SIG-M5 treated with dmso at 0.1 percent for 504 hours (cell line): ENCODE measurements around the gene RIBC2.
"Not testable (repeated sequence)": the region's sequence is repeated elsewhere in the genome, so short reads cannot be mapped to it uniquely, and the experiment has no call there.

Experiments used
- DNase-seq: peaks from one replicate; lab custom pipeline; 2025; ENCODE audit not compliant: unreplicated experiment; lab: John Stamatoyannopoulos, UW

Gene RIBC2, protein sequence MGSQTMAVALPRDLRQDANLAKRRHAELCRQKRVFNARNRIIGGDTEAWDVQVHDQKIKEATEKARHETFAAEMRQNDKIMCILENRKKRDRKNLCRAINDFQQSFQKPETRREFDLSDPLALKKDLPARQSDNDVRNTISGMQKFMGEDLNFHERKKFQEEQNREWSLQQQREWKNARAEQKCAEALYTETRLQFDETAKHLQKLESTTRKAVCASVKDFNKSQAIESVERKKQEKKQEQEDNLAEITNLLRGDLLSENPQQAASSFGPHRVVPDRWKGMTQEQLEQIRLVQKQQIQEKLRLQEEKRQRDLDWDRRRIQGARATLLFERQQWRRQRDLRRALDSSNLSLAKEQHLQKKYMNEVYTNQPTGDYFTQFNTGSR

DNA sequence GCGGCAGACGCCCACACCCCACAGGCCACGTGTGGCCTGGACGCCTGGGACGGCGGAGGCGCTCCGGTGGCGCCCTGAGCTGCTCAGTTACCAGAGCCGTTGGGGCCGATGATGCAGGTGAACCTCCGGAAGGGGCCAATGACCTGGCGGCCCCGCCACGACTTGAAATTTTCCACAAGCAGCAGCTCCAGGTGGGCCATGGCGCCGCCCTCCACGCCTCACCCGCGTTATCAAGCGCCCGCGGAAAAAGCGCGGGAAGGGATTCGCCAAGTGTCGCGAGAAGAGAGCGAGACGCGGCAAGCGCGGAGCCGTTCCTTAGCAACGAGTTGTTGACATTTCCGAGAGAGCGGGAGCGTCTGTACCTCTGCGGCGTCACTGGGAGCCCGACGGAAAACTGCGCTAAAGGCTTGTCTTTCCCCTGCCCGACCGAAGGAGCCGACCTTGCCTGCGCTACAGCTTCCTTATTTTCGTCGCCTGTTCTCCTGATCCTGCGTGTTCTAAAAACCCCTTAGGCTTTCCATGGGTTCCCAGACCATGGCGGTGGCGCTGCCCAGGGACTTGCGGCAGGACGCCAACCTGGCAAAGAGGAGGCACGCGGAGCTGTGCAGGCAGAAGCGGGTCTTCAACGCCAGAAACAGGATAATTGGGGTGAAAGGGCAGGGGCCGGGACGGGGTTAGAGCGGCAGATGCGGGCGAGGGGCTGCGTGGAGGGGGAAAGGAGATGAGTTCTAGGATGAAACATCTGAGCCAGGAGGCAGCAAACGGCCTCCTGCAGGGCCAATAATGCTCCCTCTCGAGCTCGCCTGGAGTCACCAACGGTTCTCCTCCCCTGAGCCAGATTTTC lies at the start of gene RIBC2, which contains the start of gene SMC1B:
Gene RIBC2, plus strand, starts transcription at position 326 of the 844 bp plus-strand sequence. Its CDS starts 194 bp downstream, at position 520.
Gene SMC1B, minus strand, starts transcription at position 232 of the 844 bp plus-strand sequence. Its CDS starts 32 bp downstream, at position 200.
- DNase-seq, result peak; percentile 56

DNA sequence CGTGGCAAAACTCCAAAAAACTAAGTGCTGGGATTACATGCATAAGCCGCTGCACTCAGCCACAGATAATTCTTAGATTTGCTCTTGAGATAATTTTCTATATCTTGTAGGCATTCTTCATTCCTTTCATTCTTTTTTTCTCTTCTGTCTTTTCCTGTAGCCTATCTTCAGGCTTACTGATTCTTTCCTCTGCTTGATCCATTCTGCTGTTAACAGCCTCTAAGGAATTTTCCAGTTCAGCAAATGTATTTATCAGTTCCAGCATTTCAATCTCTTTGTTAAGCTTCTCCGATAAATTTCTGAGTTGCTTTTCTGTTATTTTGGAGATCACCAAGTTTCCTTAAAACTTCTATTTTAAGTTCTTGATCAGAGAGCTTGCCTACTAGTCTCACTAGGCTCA lies 46.8 kb upstream of the RIBC2 start:
- no peak for DNase-seq

DNA sequence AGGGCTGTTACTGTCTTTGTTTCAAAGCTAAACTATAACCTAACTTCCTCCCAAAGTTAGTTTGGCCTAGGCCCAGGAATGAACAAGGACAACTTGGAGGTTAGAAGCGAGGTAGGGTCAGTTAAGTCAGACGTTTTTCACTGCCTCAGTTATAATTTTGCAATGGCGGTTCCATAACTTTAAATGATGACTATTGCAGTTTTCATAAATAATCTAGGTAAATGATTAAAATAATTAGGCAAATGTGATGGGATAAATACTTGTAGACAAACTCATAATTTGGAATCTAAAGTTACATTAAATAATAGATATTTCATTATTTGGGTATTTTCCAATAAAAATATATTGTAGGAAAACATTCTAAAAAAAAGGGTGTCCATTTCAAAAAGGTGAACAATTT lies 39.9 kb upstream of the RIBC2 start:
- not testable (repeated sequence) for DNase-seq

DNA sequence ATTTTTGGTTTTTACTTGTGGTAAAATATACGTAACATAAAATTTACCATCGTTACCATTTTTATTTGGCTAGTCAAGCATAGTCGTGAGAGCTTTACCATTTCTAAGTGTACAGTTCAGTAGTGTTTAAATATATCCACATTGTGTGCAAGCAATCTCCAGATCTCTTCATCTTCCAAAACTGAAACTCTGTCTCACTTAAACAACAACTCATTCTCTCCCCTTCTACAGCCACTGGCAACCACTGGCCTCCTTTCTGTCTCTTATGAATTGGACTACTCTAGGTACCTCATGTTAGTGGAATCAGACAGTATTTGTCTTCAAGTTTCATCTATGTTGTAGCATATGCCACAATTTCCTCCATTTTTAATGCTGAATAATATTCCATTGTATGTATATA lies 37.5 kb upstream of the RIBC2 start:
- no peak for DNase-seq

DNA sequence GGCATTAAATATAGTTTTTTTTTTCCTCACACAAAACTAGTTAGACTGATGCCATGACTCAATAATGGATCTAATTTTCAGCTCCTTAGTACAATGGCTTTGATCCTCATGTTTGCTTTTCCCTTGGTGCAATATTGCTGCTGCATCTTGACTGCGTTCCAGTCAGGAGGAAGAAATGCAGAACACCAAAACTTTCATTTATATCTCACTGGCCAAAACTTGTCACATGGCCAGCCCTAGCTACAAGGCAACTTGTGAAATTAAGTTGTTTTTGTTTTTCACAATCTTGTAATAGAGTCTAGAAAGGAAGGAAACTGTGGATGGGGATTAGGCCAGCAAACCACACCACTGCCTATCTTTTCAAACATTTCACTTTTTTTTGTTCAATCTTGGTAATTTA lies 36.8 kb upstream of the RIBC2 start:
- DNase-seq, result no peak

DNA sequence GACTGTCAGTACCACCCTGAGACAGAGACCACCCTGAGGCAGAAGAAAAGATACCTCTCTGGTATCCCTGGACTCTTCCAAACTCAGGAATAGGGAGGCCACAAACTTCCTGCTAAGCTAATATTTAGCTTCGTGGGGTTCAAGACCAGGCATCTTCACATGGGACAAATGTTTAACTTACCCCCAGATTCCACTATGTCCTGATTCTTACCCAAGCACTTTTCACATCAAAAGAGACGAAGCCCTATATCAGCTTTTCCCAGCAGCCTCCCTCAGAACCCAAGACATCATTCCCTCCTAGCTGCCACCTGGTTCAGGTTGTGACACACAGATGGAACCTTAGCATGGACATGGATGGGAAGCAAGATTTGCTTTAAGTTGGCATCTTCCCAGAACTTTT lies 32.1 kb upstream of the RIBC2 start:
- no peak for DNase-seq

DNA sequence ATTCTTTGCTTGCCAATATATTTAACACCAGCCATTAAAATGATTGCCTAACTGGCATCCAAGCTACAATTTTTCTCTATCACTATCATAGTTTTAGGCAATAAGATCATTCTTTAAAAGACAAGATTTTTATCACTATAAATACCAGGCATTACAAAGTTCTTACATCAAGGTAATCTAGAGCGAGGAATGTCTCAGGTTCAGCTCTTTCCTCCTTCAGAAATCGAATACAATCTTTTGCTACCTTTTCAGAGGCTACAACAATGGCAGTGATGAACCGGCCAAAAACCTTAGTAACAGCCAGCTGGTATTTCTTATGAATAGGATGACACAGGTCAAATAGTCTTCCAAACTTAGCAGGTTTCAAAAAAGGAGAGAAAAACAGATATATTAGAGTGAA lies 23.9 kb upstream of the RIBC2 start:
- no peak for DNase-seq

DNA sequence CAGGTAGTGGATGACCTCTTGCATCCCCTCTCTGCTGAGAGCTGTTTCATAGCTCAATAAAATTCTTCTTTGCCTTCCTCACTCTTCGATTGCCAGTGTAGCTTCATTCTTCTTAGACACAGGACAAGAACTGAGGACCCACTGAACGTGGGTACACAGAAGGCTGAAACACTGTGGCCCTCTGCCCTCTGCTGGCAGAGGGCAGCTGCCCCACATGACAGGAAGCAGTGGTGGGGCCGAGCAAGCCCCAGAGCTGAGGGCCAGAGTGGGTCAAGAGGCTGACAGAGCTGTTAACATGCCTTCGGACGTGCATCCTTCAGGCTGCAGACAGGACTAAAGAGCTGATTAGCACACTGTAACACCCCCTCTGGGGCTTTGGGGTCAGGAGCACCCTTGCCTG lies 15.7 kb upstream of the RIBC2 start:
- DNase-seq, result no peak

DNA sequence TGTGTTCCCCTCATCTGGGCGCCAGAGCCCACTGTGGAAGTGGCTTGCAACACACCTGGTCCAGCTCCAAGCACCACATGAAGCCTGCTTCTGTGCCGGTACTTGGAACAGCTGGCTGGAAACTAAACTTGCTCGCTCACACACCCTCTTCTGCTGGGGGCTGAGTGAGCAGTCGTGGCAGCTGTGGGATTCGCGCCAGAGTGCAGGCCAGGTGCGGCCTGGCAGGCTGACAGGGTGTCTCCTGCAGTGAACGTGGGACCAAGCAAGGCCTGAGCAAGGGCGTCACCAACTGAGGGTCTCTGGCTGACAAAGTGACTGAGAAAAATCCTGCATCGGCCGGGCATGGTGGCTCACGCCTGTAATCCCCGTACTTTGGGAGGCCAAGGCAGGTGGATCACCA lies 15.3 kb upstream of the RIBC2 start:
- DNase-seq, result no peak

DNA sequence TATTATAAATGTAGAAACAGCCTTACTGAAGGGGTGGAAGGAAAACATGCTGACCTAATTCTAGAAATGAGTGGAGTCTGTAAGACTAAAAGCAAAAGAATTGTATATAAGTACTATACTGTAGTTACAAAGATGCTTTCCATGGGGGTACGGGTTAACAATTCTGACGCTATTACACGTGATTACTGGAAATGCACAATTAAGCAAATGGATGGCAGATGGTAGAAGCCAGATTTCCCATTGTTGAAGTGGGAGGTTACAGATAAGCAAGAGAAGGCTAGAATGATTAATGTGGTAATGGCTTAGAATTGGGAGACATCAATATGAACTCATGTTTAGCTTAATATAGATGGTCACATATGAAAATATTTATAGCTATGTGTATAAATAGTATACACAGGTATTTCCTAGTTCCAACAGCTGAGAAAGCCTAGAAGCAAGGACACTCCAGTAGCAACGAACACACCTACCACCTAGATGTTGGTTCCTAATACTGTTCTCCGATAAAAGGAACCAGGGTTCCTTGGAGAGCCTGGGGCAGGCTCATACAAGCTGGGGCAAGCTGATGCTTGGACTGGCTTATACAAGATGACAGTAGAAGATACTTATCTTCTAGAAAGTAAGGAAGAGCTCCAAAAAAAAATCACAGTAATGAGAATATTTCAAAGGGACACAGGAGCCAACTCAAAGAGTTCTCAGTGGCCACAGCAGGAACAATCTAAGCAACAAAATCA lies 13.6 kb upstream of the RIBC2 start:
- no peak for DNase-seq

DNA sequence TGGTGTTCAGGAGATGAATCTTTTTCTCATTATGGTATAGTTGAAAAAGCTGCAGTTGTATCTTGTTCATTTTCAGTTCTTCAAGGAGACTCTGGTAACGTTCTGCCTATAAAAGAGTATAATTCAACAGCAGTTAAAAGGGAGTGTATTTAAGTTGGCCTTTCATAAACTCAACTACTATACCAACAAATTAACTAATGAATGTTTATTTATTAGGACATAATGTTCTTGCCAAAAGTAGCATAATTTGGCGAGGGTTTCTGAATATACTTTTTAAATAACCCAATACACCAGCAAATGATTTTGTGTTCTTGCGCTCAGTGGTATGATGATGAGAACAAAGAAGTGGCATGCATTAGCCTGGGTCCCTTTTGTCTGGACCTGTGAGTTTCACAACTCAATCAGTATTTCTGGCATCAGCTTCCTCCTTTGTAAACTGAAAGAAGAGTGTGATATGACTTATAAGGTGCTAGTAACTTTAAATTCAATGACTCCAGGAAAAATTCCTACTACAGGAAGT lies 11.0 kb upstream of the RIBC2 start:
- DNase-seq, result no peak

DNA sequence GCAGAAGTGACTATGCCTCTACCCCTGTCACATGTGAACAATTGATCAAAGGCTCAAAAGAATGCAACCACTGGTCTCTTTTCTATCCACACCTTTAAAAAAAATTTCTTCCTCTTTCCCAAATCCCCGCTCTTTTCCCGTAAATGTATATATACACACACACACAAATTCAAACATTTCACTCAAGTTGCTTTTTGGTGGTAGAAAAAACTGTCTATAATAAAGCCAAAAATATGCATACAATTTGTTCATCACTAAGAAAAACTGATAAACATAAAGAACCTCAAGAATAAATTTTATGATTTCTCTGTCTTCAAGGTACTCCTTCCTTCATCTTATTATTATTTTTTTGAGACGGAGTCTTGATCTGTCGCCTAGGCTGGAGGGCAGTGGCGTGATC lies 5.7 kb upstream of the RIBC2 start:
- no peak for DNase-seq

DNA sequence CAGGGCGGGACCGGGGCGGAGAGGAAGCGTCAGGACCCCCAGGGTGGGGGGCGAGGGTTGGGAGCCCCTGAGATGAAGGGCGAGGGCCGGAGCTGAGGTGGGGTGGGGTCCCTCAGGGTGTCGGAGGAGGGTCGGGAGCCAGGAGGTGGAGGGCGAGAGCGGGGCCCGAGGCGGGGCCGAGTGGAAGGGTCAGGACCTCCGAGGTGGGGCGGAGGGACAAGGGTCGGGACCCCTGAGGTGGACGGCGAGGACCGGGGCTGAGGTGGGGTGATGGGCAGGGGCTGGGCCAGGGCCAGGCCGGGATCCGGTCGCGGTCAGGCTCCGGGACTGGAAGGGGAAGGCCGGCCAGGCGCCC lies 503 bp upstream of the RIBC2 start:
- DNase-seq, result no peak

DNA sequence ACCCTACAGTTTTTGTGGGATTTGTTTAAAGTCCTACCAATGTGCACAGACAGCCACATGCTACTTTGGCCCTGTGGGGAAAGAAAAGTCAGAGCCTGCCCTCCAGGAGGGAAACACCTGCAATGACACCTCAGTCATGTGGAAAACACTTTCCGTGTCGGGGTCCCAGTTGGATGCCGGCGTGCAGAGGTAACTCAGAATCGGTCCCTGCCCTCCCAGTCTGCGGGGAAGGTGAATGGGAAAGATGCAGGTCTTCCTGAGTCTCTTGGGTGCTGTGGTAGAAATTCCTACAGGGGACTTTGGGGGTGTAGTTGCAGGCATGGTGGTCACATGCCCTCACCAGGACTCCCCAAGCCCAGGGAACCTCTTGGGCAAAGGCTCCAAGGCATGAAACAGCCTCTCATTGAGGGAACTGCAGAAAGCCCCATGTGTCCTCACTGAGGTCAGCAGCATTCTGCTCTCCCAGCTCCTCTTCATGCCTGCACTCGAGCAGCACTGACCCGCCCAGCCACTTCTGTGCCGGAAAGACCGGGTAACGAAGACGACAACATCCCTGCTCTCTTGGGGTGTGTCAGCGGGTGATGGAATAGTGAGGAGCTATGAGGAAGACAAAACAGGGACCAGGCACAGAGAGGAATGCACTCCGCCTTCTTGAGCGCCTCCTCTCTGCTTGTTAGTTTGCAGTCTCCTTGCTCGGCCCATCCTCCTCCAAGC lies 4.7 kb downstream of the RIBC2 start:
- DNase-seq, result no peak

DNA sequence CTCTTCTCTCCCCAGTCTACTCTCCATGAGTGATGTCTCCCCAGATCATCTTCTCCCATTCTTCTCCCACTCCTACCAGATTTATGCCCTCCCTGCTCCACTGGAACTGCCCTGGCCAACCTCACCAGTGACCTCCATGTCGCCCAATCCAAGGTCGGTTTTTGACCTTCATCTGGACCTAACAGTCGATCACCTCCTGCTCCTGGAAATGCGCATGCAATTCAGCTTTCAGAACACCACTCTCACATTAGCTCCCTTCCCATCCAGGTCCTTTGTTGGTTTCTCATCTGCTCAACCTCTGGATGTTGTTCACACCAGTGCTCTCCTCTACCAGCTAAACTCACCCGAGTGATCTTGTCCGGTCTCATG lies 5.3 kb downstream of the RIBC2 start:
- no peak for DNase-seq

DNA sequence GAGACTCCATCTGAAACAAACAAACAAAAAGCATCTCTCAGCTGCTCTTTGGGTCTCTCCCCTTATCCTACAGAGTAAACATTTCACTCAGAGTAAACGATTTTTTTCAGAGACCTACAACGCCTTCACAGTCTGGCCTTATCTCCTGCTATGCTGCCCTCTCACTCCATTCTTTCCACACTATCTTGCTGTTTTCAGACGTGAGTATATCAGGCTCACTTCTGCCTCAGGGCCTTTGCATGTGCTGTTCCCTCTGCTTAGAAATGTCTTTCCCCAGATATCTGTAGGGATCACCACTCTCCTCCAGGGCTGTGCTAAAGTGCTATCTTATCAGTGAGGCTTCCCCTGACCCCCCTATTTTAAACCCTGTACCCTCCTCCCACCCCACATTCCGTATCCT lies 6.5 kb downstream of the RIBC2 start:
- DNase-seq, result no peak

DNA sequence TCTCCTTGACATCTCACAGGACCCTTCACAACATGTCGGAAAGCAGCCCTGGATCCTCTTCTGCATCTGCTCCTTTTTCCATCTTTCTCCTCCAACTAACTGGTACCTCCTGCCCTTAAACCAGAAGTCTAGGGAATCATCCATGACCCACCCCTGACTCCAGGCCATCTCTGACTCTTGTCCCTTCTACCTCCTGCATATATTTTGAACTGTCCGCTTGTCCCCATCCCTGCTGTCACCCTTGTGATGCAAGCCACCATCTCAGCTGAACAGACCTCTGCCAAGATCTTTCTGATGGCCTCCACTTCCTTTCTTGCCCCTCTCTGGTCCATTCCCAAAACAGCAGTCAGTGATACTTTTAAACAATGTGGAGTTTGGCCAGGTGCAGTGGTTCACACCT lies 7.0 kb downstream of the RIBC2 start:
- no peak for DNase-seq

DNA sequence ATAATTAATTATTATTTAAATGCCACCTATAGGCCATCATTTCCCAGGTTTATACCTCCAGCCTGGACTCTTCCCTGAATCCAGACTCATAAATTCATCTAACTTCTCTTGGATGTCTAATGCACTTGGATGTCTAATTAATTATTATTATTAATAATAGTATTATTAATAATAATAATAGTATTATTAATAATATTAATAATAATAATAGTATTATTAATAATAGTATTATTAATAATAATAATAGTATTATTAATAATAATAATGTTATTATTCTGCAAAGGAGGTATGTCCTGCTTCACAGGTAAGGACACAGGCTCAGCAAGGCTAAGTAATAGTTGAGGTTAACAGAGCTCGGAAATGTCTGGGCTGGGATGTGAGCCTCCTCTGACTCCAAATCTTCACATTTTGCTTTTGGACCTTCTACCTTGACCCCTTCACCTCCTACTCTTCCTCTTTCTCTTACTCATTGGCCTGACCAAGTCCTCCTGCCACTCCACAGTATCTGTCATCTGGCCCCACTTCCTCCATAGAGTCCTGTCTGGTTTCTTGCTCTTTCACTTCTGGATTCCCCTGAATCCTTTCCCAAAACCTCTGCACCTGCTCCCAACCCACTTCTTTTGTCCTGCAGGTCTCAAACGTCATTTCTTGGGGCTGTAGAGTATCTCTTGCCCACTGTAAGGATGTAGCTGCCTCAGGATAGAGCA lies 8.0 kb downstream of the RIBC2 start:
- peak; percentile 13 for DNase-seq

DNA sequence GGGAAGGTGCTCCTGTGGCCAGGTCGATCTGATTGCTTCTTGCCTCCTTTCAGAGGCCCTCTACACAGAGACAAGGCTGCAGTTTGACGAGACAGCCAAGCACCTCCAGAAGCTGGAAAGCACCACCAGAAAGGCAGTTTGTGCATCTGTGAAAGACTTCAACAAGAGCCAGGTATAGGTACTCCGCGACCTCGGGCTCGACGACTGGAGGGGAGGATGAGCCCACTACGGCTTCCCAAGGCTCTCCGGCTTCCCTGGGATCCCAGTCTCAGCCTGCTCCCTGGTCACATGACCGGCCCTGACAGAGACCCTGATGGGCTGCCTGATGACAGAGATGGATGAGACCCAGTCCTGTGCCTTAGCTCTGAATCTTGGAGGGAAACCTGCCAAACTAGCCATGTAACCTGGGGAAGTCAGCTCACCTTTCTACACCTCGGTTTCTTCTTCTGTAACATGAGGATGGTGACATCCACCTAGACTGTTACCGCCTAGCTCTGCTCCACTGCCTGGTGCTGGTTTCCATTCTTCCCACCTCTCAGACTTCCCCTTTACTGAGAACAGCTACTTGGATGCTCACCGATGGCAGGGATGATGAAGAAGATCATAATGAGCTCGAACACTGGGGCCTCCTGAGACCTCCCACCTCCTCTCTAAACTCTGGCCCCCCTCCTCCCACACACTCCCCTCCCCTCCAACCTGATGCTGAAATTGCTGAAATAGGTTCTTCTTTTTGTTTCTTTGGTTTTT lies 8.9 kb downstream of the RIBC2 start:
- DNase-seq, result no peak
